HepG2 (cell line): Measurements from ENCODE around the gene POC1B. TPM values are rescaled to one million over a fixed set of nuclear protein-coding genes. Genes with fewer than 3 reads are reported as not detected.
A peak's percentile ranks its signal among the peaks of the same experiment; 100 is the strongest.

Experiments
- ATAC-seq: fragments of 200-7000 bp; cut with Tn5 transposase; 3 replicates; pipeline ENCODE4 v1.9.1; 2020; ENCODE audit warnings: mild to moderate bottlenecking, moderate library complexity
- BruUV-seq: library from RNA; stranded (reverse); fragments of 400-500 nt; replicated peaks from 2 replicates; lab custom pipeline; 2021; lab: Mats Ljungman, UMichigan
- CTCF ChIA-PET: fragments of 300-600 bp; formaldehyde crosslinking; extraction: SDS; loops from one replicate; lab custom pipeline; 2021; ENCODE audit warnings: low total read pairs, inconsistent platforms, low intra/inter-chr PET ratio; lab: Yijun Ruan, JAX
- POLR2A ChIA-PET: fragments of 350-600 bp; sonication (Branson Sonifier 250); formaldehyde crosslinking; loops from one replicate; lab custom pipeline; 2020; ENCODE audit warnings: antibody characterized with exemption, inconsistent platforms; lab: Yijun Ruan, JAX
- DNase-seq: peaks from one replicate; pipeline ENCODE4 v3.0.0-alpha.2; 2015; ENCODE audit warnings: low spot score
- FAIRE-seq: peaks from 3 replicates; lab custom pipeline; 2011; peaks lifted over from hg19 to GRCh38; lab: Jason Lieb, UNC
- H2AFZ ChIP-seq: one replicate; pipeline ENCODE4 v1.6.1; 2011; ENCODE audit warnings: low read length, inconsistent platforms
- H3K27ac ChIP-seq: fragments of 300-600 bp; 3 replicates; pipeline ENCODE4 v1.8.0; 2011; ENCODE audit warnings: mixed run types, mild to moderate bottlenecking, mixed read lengths, low read length, inconsistent platforms; ENCODE audit not compliant: insufficient read depth; ENCODE audit errors: extremely low read length
- H3K27me3 ChIP-seq, 2 experiments: fragments of 200-600 bp in 1 of 2; 2 replicates in 1 of 2; 3 replicates in 1 of 2; pipeline versions ENCODE4 v1.6.0 to v1.8.0; 2011; ENCODE audit warnings: low read length in 2 of 2, mild to moderate bottlenecking in 2 of 2, moderate library complexity in 2 of 2, inconsistent platforms in 1 of 2; ENCODE audit not compliant: insufficient read depth in 2 of 2, control insufficient read depth in 1 of 2
- H3K36me3 ChIP-seq, 2 experiments: fragments of 200-600 bp in 1 of 2; replicated peaks in 1 of 2; 2 replicates in 1 of 2; 3 replicates in 1 of 2; pipeline versions ENCODE4 v1.5.1 to v1.8.0; 2011; ENCODE audit warnings: low read length in 2 of 2, inconsistent platforms in 1 of 2; ENCODE audit not compliant: insufficient read depth in 2 of 2, control insufficient read depth in 1 of 2
- H3K4me1 ChIP-seq: 2 replicates; pipeline ENCODE4 v1.5.1; 2012; ENCODE audit warnings: low read length, inconsistent platforms; ENCODE audit not compliant: insufficient read depth
- H3K4me2 ChIP-seq: 2 replicates; pipeline ENCODE4 v1.6.0; 2011; ENCODE audit warnings: low read depth, low read length, inconsistent platforms
- H3K4me3 ChIP-seq, 3 experiments: fragments of 200-600 bp in 1 of 3; sonication (generic), shearing (Covaris generic) in 1 of 3; replicated peaks in 1 of 3; 2 replicates each; pipeline ENCODE4 v1.5.1; 2011 to 2016; ENCODE audit warnings: low read length in 3 of 3, inconsistent platforms in 2 of 3, low read depth in 2 of 3, mild to moderate bottlenecking in 2 of 3, control low read depth in 1 of 3, mixed read lengths in 1 of 3; ENCODE audit not compliant: insufficient read depth in 1 of 3
- H3K79me2 ChIP-seq: one replicate; pipeline ENCODE4 v1.6.1; 2011; ENCODE audit warnings: low read length, inconsistent platforms; ENCODE audit not compliant: insufficient read depth
- H3K9ac ChIP-seq: 2 replicates; pipeline ENCODE4 v1.6.0; 2011; ENCODE audit warnings: mild to moderate bottlenecking, low read depth, low read length, inconsistent platforms; ENCODE audit not compliant: insufficient read depth
- H3K9me3 ChIP-seq: 2 replicates; pipeline ENCODE4 v1.5.1; 2012; ENCODE audit warnings: mild to moderate bottlenecking, low read length
- H4K20me1 ChIP-seq: 2 replicates; pipeline ENCODE4 v1.6.0; 2011; ENCODE audit warnings: inconsistent platforms, mild to moderate bottlenecking, low read length, moderate library complexity; ENCODE audit not compliant: insufficient read depth
- ATM ChIP-seq: fragments of 450-650 bp; IDR thresholded peaks from 2 replicates; pipeline ENCODE4 v1.7.1; 2017; ENCODE audit warnings: mild to moderate bottlenecking, borderline replicate concordance
- CENPX ChIP-seq: sonication (generic); formaldehyde crosslinking; IDR thresholded peaks from 2 replicates; pipeline ENCODE4 v1.9.0; 2021; ENCODE audit warnings: mild to moderate bottlenecking, missing genetic modification reagents, moderate library complexity
- CHCHD3 ChIP-seq: sonication (generic); formaldehyde crosslinking; IDR thresholded peaks from 2 replicates; pipeline ENCODE4 v1.8.0; 2022; ENCODE audit warnings: mild to moderate bottlenecking, missing genetic modification reagents, moderate library complexity
- GATAD2A ChIP-seq: IDR thresholded peaks from 2 replicates; pipeline ENCODE4 v1.6.1; 2016
- MAZ ChIP-seq, 2 experiments: sonication (generic) in 1 of 2; formaldehyde crosslinking in 1 of 2; IDR thresholded peaks; 2 replicates each; pipeline versions ENCODE4 v1.5.0 to v1.6.1; 2012 to 2020; ENCODE audit warnings: low read depth in 2 of 2, mild to moderate bottlenecking in 2 of 2, borderline replicate concordance in 1 of 2, improper control_type of control experiment in 1 of 2, low read length in 1 of 2, missing genetic modification reagents in 1 of 2, moderate library complexity in 1 of 2
- NFE2 ChIP-seq: sonication (generic); formaldehyde crosslinking; IDR thresholded peaks from 2 replicates; pipeline ENCODE4 v1.4.0; 2020; ENCODE audit warnings: missing genetic modification reagents
- SCMH1 ChIP-seq: sonication (generic); formaldehyde crosslinking; IDR thresholded peaks from 2 replicates; pipeline ENCODE4 v1.9.0; 2021; ENCODE audit warnings: missing genetic modification reagents, mild to moderate bottlenecking, borderline replicate concordance
- SRSF9 ChIP-seq: fragments of 200-400 bp; formaldehyde crosslinking; IDR thresholded peaks from 2 replicates; pipeline ENCODE4 v1.6.1; 2018; ENCODE audit warnings: borderline replicate concordance, mild to moderate bottlenecking, low read depth, low read length; ENCODE audit not compliant: insufficient read depth, poor library complexity, severe bottlenecking
- ZBTB38 ChIP-seq: sonication (generic); formaldehyde crosslinking; IDR thresholded peaks from 2 replicates; pipeline ENCODE4 v1.5.1; 2020; ENCODE audit warnings: mild to moderate bottlenecking, missing genetic modification reagents
- ZBTB7A ChIP-seq: sonication (generic); formaldehyde crosslinking; IDR thresholded peaks from 2 replicates; pipeline ENCODE4 v1.8.0; 2022; ENCODE audit warnings: mild to moderate bottlenecking, missing genetic modification reagents
- ZFP1 ChIP-seq: IDR thresholded peaks from 2 replicates; pipeline ENCODE4 v1.6.1; 2016
- ZNF17 ChIP-seq: sonication (generic); formaldehyde crosslinking; IDR thresholded peaks from 2 replicates; pipeline ENCODE4 v1.5.0; 2020; ENCODE audit warnings: mild to moderate bottlenecking, missing genetic modification reagents
- ZNF296 ChIP-seq: sonication (generic); formaldehyde crosslinking; conservative IDR thresholded peaks from 2 replicates; pipeline ENCODE4 v1.5.0; 2020; ENCODE audit warnings: mild to moderate bottlenecking, missing genetic modification reagents
- ZNF30 ChIP-seq: sonication (generic); formaldehyde crosslinking; IDR thresholded peaks from 2 replicates; pipeline ENCODE4 v1.5.0; 2020; ENCODE audit warnings: mild to moderate bottlenecking, missing genetic modification reagents
- ZNF468 ChIP-seq: sonication (generic); formaldehyde crosslinking; IDR thresholded peaks from 2 replicates; pipeline ENCODE4 v1.8.0; 2022; ENCODE audit warnings: mild to moderate bottlenecking, moderate library complexity, missing genetic modification reagents
- ZNF703 ChIP-seq: sonication (generic); formaldehyde crosslinking; IDR thresholded peaks from 2 replicates; pipeline ENCODE4 v1.5.1; 2020; ENCODE audit warnings: missing genetic modification reagents, mild to moderate bottlenecking, moderate library complexity, borderline replicate concordance
- ZSCAN9 ChIP-seq: IDR thresholded peaks from 2 replicates; pipeline ENCODE4 v1.6.1; 2016; ENCODE audit warnings: borderline replicate concordance
- WGBS: methylation state at CpG from one replicate; pipeline ENCODE4 v1.1.6; 2017; ENCODE audit warnings: low lambda C conversion rate; 5-methylcytosine and 5-hydroxymethylcytosine counted together
- in situ Hi-C: cut with HindIII; loops from 2 replicates; pipeline ENCODE4 v1.10.0; 2017; ENCODE audit warnings: low pct_unique_long_range_greater_than_20kb; ENCODE audit not compliant: extremely low pct_ligation_motif_present
- intact Hi-C: fragments of 100-400 bp; cut with micrococcal nuclease; formaldehyde crosslinking; loops from one replicate; pipeline ENCODE4 v1.10.0; 2022; ENCODE audit not compliant: unreplicated experiment
- polyA plus RNA-seq, 8 experiments: library from polyadenylated mRNA; depleted of rRNA in 3 of 8; stranded (reverse) in 7 of 8; unstranded in 1 of 8; fragments of >200 nt; fragmentation: Illumina TruSeq in 4 of 8; extraction: Trizol in 4 of 8; gene quantifications; 2 replicates each; pipeline versions ENCODE4 v1.2.1 to v1.2.3, GENCODE V29; 2011 to 2016; ENCODE audit warnings: low read depth in 4 of 8, missing spikeins in 1 of 8, mixed read lengths in 1 of 8; ENCODE audit not compliant: insufficient read depth in 1 of 8
- total RNA-seq, 5 experiments: library from RNA; depleted of rRNA; stranded (reverse); fragments of >200 nt; fragmentation: Illumina TruSeq; extraction: Trizol; gene quantifications; 2 replicates each; pipeline ENCODE4 v1.2.3, GENCODE V29; 2016; ENCODE audit warnings: low read depth in 1 of 5
- TF ChIP-seq, protein P1 (sequence below): sonication (generic); formaldehyde crosslinking; IDR thresholded peaks from 2 replicates; pipeline ENCODE4 v1.4.0; 2020; ENCODE audit warnings: missing genetic modification reagents

Gene POC1B
- total and polyA plus RNA-seq, 2 of the 13 experiments (the other 11 are each of a cell fraction or from before 2014, with no cell fraction given): 9.3 to 11.0 TPM

DNA sequence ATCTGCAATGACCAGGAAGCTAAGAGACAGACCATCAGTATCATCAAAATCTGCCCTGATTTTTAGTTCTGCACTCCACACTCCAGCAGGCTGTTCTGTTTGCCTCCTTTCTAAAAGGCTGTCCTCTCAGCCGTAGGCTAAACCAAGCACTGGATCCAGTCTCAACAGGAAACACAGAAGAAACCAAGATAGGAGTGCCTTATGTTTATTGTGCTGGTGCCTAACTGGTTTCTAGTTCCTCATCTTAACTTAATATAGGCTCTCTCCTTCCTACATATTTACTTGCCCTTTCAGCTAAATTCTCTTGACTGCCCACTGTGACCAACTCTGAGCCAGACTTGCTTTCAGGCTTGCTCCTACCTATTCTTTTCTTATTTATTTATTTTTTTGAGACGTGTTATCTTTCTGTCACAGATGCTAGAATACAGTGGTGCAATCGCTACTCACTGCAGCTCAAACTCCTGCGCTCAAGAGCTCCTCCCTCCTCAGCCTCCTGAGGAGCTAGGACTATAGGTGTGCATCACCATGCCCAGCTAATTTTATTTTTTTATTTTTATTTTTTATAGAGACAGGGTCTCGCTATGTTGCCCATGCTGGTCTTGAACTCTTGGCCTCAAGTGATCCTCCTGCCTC lies 32.1 kb downstream of the POC1B start:
- no peaks in the 10 kb centered on the region for H3K79me2 ChIP-seq
- intact Hi-C loops: loop anchor here (1.0 kb wide), 1 partner anchor 31 kb away; the partner anchor contains the start of gene GALNT4
- H3K4me2 ChIP-seq: no peak overlapping the region
- H3K4me3 ChIP-seq: no peak overlapping the region
- no peak for FAIRE-seq
- H3K36me3 ChIP-seq: peaks cover 1 to 4% of the 10 kb centered on the region in 2 experiments; a peak in 2 of 5 replicates
- no TSS peak for BruUV-seq
- ATAC-seq: no peak
- H4K20me1 ChIP-seq: no peaks in the 10 kb centered on the region
- DNase-seq: no peak
- peaks cover 17% of the 10 kb centered on the region for H3K4me1 ChIP-seq
- in situ Hi-C loops: no loop called here
- H3K9ac ChIP-seq: no peak overlapping the region
- no peaks in the 10 kb centered on the region for H3K9me3 ChIP-seq
- POLR2A ChIA-PET: interaction anchor here (1.0 kb wide), 1 partner anchor 30 kb away, joined by 3 read pairs; no protein-coding TSS in a partner anchor
- H3K27ac ChIP-seq: no peak overlapping the region
- CTCF ChIA-PET: no interaction called here
- TF ChIP-seq CENPX: no peak
- no peak for TF ChIP-seq ZNF30 (CRISPR knock-in tag)
- TF ChIP-seq ZBTB7A (CRISPR knock-in tag): no peak
- TF ChIP-seq SCMH1: no peak
- no peak overlapping the region for H2AFZ ChIP-seq
- 93% methylated on average over 5 of the region's 5 CpGs for WGBS
- H3K27me3 ChIP-seq: no peaks in the 10 kb centered on the region

DNA sequence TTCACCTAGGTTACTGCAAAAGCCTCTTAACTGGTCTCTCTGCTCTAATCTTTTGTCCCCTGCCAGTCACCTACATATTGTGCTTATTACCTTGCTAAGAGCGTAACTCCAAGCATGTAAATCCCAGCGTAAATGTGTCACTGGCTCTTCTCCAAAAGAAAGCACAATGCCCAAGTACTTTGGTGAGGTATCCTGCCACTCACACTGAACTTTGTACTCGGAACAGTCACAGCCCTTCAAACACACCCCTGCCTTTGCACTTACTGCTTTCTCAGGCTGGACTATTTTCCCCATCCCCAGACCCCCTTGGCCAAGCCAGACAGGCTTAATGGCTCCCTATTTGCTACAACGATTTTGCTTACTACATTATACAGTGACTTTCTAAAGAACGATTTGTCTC lies 33.0 kb downstream of the POC1B start:
- in situ Hi-C loops: no loop called here
- ATAC-seq: peak; percentile 94
- TF ChIP-seq SRSF9 (no peak), ATM (no peak), ZFP1 (CRISPR knock-in tag) (no peak), ZSCAN9 (CRISPR knock-in tag) (0 out of 2 replicates have a peak, but pooled peaks have one; percentile 25), GATAD2A (peak; percentile 44; the same call in 1 of the 2 replicates), ZBTB38 (CRISPR knock-in tag) (no peak), ZNF703 (CRISPR knock-in tag) (no peak), NFE2 (CRISPR knock-in tag) (no peak), CHCHD3 (no peak), ZNF468 (CRISPR knock-in tag) (no peak), MAZ (IDR thresholded peaks at IDR 0.05; ENCODE audit: borderline replicate concordance, low read depth, low read length) (no peak), MAZ (CRISPR knock-in tag; IDR thresholded peaks at IDR 0.05; ENCODE audit: low read depth) (no peak), ZNF17 (CRISPR knock-in tag) (no peak), ZNF296 (CRISPR knock-in tag) (no peak)
- TF ChIP-seq, protein P1, sequence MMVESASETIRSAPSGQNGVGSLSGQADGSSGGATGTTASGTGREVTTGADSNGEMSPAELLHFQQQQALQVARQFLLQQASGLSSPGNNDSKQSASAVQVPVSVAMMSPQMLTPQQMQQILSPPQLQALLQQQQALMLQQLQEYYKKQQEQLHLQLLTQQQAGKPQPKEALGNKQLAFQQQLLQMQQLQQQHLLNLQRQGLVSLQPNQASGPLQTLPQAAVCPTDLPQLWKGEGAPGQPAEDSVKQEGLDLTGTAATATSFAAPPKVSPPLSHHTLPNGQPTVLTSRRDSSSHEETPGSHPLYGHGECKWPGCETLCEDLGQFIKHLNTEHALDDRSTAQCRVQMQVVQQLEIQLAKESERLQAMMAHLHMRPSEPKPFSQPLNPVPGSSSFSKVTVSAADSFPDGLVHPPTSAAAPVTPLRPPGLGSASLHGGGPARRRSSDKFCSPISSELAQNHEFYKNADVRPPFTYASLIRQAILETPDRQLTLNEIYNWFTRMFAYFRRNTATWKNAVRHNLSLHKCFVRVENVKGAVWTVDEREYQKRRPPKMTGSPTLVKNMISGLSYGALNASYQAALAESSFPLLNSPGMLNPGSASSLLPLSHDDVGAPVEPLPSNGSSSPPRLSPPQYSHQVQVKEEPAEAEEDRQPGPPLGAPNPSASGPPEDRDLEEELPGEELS: no peak

More for the DNA sequence above, 33.0 kb downstream of the POC1B start:
- no peaks in the 10 kb centered on the region for H3K79me2 ChIP-seq
- peaks cover 1 to 4% of the 10 kb centered on the region in 2 experiments; a peak in 2 of 5 replicates for H3K36me3 ChIP-seq
- no peak overlapping the region for H3K27ac ChIP-seq
- FAIRE-seq (peak; percentile 94), DNase-seq (peak; percentile 83)
- H3K9ac ChIP-seq: 0 out of 2 replicates have a peak overlapping the region, but pooled peaks have one; percentile 2
- ChIA-PET CTCF (no interaction called here), POLR2A (no interaction called here)
- no TSS peak for BruUV-seq
- H3K9me3 ChIP-seq: no peaks in the 10 kb centered on the region
- H3K27me3 ChIP-seq: no peaks in the 10 kb centered on the region
- peak overlapping the region; percentile 44 for H3K4me2 ChIP-seq
- H4K20me1 ChIP-seq: no peaks in the 10 kb centered on the region
- intact Hi-C loops: loop anchor here (1.0 kb wide), 1 partner anchor 31 kb away; the partner anchor contains the start of gene GALNT4
- H3K4me3 ChIP-seq: no peak overlapping the region
- H3K4me1 ChIP-seq: peaks cover 17% of the 10 kb centered on the region
- H2AFZ ChIP-seq: no peak overlapping the region
- 12% methylated on average over 5 of the region's 5 CpGs for WGBS
